ENCODE results near the gene PTPRN2. TPM values are rescaled to one million over a fixed set of nuclear protein-coding genes. Genes with fewer than 3 reads are reported as not detected.
A peak's percentile ranks its signal among the peaks of the same experiment; 100 is the strongest.

The PTPRN2 gene
- total and polyA plus RNA-seq, 8 donors: 12.2 to 49.2 (median 31.8) TPM

DNA sequence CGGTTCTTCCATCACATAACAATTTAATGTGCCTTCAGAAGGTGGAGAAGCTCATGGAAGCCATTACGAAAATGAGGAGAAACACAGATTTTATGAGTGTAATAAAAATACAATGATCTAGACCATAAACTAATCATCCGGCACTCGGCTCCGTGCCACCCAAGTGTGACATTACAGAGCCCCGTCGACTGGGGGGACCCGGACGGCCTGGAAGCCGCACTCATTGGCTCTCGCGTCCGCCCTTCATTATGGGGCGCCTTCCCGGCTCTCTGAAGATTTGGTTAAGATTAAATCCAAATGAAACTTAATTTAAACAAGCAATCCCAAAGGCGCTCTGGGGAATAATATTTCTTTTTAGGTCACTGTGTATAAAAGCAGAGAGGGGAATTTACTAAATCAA is 1008.2 kb downstream of the PTPRN2 start:
- no peak overlapping the region for H3K4me3 ChIP-seq
- no peaks in the 10 kb centered on the region for H3K27me3 ChIP-seq
- no peaks in the 10 kb centered on the region for H3K36me3 ChIP-seq
- 93 to 96% methylated on average over 16 of the region's 16 CpGs for WGBS, 2 donors
- H3K4me1 ChIP-seq: no peaks in the 10 kb centered on the region
- intact Hi-C loops (cut with DNase I): no loop called here
- no peak for FAIRE-seq
- TF ChIP-seq, protein P1, sequence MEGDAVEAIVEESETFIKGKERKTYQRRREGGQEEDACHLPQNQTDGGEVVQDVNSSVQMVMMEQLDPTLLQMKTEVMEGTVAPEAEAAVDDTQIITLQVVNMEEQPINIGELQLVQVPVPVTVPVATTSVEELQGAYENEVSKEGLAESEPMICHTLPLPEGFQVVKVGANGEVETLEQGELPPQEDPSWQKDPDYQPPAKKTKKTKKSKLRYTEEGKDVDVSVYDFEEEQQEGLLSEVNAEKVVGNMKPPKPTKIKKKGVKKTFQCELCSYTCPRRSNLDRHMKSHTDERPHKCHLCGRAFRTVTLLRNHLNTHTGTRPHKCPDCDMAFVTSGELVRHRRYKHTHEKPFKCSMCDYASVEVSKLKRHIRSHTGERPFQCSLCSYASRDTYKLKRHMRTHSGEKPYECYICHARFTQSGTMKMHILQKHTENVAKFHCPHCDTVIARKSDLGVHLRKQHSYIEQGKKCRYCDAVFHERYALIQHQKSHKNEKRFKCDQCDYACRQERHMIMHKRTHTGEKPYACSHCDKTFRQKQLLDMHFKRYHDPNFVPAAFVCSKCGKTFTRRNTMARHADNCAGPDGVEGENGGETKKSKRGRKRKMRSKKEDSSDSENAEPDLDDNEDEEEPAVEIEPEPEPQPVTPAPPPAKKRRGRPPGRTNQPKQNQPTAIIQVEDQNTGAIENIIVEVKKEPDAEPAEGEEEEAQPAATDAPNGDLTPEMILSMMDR (IDR thresholded peaks at IDR 0.05): no peak
- no peak for DNase-seq
- H3K27ac ChIP-seq: no peak overlapping the region
- H3K9me3 ChIP-seq: no peaks in the 10 kb centered on the region
- no peak for ATAC-seq

GRCh38 chr7:157577796-157578339 is 1009.8 kb downstream of the PTPRN2 start:
- 92 to 94% methylated on average over 31 of the region's 31 CpGs for WGBS, 2 donors
- intact Hi-C loops (cut with DNase I): no loop called here
- no peaks in the 10 kb centered on the region for H3K36me3 ChIP-seq
- FAIRE-seq (no peak), ATAC-seq (no peak), DNase-seq (no peak)
- H3K27me3 ChIP-seq: no peaks in the 10 kb centered on the region
- H3K9me3 ChIP-seq: no peaks in the 10 kb centered on the region
- no peak overlapping the region for H3K4me3 ChIP-seq
- TF ChIP-seq, protein P1 (IDR thresholded peaks at IDR 0.05): no peak
- H3K4me1 ChIP-seq: no peaks in the 10 kb centered on the region
- H3K27ac ChIP-seq: no peak overlapping the region

DNA sequence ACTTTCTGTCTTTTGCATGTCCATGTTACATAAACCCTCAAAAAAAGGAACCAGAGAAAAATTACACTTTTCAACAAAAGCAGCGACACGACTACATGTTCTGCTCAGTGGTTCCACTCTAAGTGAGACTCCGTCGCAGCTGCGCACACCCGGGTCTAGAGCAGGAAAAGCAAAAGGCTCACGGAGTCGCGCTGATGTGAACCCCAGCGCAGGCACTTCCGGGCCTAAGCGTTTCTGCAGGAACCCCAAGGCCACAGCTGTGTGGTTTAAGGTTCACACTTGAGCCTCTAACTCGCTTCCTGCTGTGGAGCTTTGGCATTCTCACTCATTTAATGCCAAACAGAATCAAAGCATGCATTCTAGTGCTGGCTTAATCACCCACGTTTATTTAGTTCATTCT is 1010.6 kb downstream of the PTPRN2 start:
- intact Hi-C loops (cut with DNase I): no loop called here
- no peaks in the 10 kb centered on the region for H3K27me3 ChIP-seq
- no peaks in the 10 kb centered on the region for H3K9me3 ChIP-seq
- 86 to 90% methylated on average over 14 of the region's 14 CpGs for WGBS, 2 donors
- no peak for ATAC-seq
- no peak for DNase-seq
- TF ChIP-seq, protein P1 (IDR thresholded peaks at IDR 0.05): no peak
- no peak for FAIRE-seq
- no peaks in the 10 kb centered on the region for H3K4me1 ChIP-seq
- H3K36me3 ChIP-seq: no peaks in the 10 kb centered on the region
- H3K4me3 ChIP-seq: no peak overlapping the region
- H3K27ac ChIP-seq: no peak overlapping the region

- FAIRE-seq (no peak), DNase-seq (peak in 2 of 6 donors; percentile 14 to 27), ATAC-seq (peak in 2 of 4 donors; percentile 44 to 66)
- WGBS, 2 donors: 66 to 68% methylated on average over 36 of the region's 36 CpGs
- no peaks in the 10 kb centered on the region for H3K9me3 ChIP-seq
- intact Hi-C loops (cut with DNase I): no loop called here
- TF ChIP-seq, protein P1 (IDR thresholded peaks at IDR 0.05): no peak
- no peak overlapping the region for H3K27ac ChIP-seq
- H3K36me3 ChIP-seq: no peaks in the 10 kb centered on the region
- H3K27me3 ChIP-seq: no peaks in the 10 kb centered on the region
- peak overlapping the region in 1 of 4 donors; percentile 17 for H3K4me3 ChIP-seq
- no peaks in the 10 kb centered on the region for H3K4me1 ChIP-seq
Measured at GRCh38 chr7:157576415-157576814, 1011.2 kb downstream of the PTPRN2 start.

DNA sequence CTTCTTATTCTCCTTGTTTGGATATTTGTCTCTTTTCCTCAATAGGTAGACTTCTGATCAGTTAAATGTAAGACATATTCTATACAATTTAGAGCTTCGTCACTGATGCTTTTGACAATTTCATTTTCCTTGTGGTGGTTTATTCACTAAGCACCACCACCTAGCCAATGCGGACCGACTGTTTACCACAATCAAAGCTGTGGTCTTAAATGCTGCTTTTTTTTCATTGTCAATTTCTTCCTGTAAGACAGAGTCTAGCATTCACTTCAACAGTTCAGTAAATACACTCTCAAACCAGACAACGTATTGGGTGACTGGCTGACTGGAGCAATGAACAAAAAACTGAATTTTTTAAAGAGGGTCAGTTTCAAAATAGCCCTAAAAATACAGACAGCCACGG is 1011.8 kb downstream of the PTPRN2 start:
- DNase-seq: no peak
- no peak for ATAC-seq
- H3K9me3 ChIP-seq: no peaks in the 10 kb centered on the region
- H3K4me1 ChIP-seq: no peaks in the 10 kb centered on the region
- no peak overlapping the region for H3K4me3 ChIP-seq
- no peak overlapping the region for H3K27ac ChIP-seq
- no peaks in the 10 kb centered on the region for H3K27me3 ChIP-seq
- FAIRE-seq: no peak
- no peaks in the 10 kb centered on the region for H3K36me3 ChIP-seq
- intact Hi-C loops (cut with DNase I): no loop called here
- TF ChIP-seq, protein P1 (IDR thresholded peaks at IDR 0.05): no peak
- 87 to 93% methylated on average over 5 of the region's 5 CpGs for WGBS, 2 donors
